K562 (cell line): ENCODE results near the gene CNOT6. TPM values are rescaled to one million over a fixed set of nuclear protein-coding genes. Genes with fewer than 3 reads are reported as not detected.

ENCODE experiments used
- ARID2 ChIP-seq: fragments of 450-650 bp; IDR thresholded peaks from 2 replicates; pipeline ENCODE4 v1.6.1; 2017; ENCODE audit warnings: antibody characterized with exemption, mild to moderate bottlenecking
- CBFA2T2 ChIP-seq: fragments of 450-650 bp; conservative IDR thresholded peaks from 2 replicates; pipeline ENCODE4 v1.6.1; 2017; ENCODE audit warnings: mild to moderate bottlenecking
- CBFA2T3 ChIP-seq: fragments of 450-650 bp; IDR thresholded peaks from 2 replicates; pipeline ENCODE4 v1.6.1; 2017
- CBX1 ChIP-seq: sonication (generic); IDR thresholded peaks from 2 replicates; pipeline ENCODE4 v1.6.1; 2016; ENCODE audit warnings: antibody characterized with exemption, low read depth, mild to moderate bottlenecking
- GTF2F1 ChIP-seq: IDR thresholded peaks from 2 replicates; pipeline ENCODE4 v1.6.1; 2011; ENCODE audit warnings: low read depth, low read length, improper control_type of control experiment
- HDAC3 ChIP-seq: fragments of 450-650 bp; IDR thresholded peaks from 2 replicates; pipeline ENCODE4 v1.6.1; 2018; ENCODE audit warnings: borderline replicate concordance, mild to moderate bottlenecking, moderate library complexity; ENCODE audit not compliant: partially characterized antibody
- JUN ChIP-seq, 2 experiments: sonication (generic) in 1 of 2; formaldehyde crosslinking in 1 of 2; IDR thresholded peaks; 2 replicates each; pipeline versions ENCODE4 v1.6.1 to v1.8.0; 2012 to 2022; ENCODE audit warnings: borderline replicate concordance in 2 of 2, mild to moderate bottlenecking in 2 of 2, improper control_type of control experiment in 1 of 2, low read depth in 1 of 2, low read length in 1 of 2, missing genetic modification reagents in 1 of 2
- NCOA2 ChIP-seq, 2 experiments: fragments of 450-650 bp; IDR thresholded peaks; 2 replicates each; pipeline ENCODE4 v1.6.1; 2018; ENCODE audit warnings: mild to moderate bottlenecking in 2 of 2, moderate library complexity in 1 of 2; ENCODE audit not compliant: partially characterized antibody in 2 of 2
- NONO ChIP-seq, 2 experiments: fragments of 200-400 bp in 1 of 2; fragments of 450-650 bp in 1 of 2; formaldehyde crosslinking in 1 of 2; IDR thresholded peaks; 2 replicates each; pipeline ENCODE4 v1.6.1; 2017; ENCODE audit warnings: low read depth in 2 of 2, mild to moderate bottlenecking in 2 of 2, moderate library complexity in 2 of 2, low read length in 1 of 2
- NR2F6 ChIP-seq: fragments of 450-650 bp; formaldehyde crosslinking; IDR thresholded peaks from 2 replicates; pipeline ENCODE4 v1.4.0; 2020; ENCODE audit warnings: mild to moderate bottlenecking
- POLR2AphosphoS5 ChIP-seq: IDR thresholded peaks from 2 replicates; pipeline ENCODE4 v1.6.1; 2011; ENCODE audit warnings: mild to moderate bottlenecking, low read depth, low read length, moderate library complexity; ENCODE audit not compliant: control insufficient read depth, insufficient read depth
- POLR2H ChIP-seq: IDR thresholded peaks from 2 replicates; pipeline ENCODE4 v1.6.1; 2016; ENCODE audit warnings: missing genetic modification characterization, low read depth, mild to moderate bottlenecking, control low read depth, missing compliant biosample characterization, moderate library complexity
- TEAD1 ChIP-seq, 2 experiments: fragments of 450-650 bp in 1 of 2; sonication (generic) in 1 of 2; formaldehyde crosslinking; IDR thresholded peaks; 2 replicates each; pipeline versions ENCODE4 v1.4.0 to v1.8.0; 2020 to 2022; ENCODE audit warnings: mild to moderate bottlenecking in 2 of 2, missing genetic modification reagents in 1 of 2
- ZBED1 ChIP-seq: IDR thresholded peaks from 2 replicates; pipeline ENCODE4 v1.6.1; 2014
- ZNF175 ChIP-seq: fragments of 200-800 bp; sonication (Bioruptor generic); IDR thresholded peaks from 2 replicates; pipeline ENCODE4 v1.6.1; 2016; ENCODE audit warnings: low read depth, mild to moderate bottlenecking, missing genetic modification characterization, missing compliant biosample characterization
- ZNF263 ChIP-seq: sonication (generic); formaldehyde crosslinking; IDR thresholded peaks from 2 replicates; pipeline ENCODE4 v1.8.0; 2022; ENCODE audit warnings: mild to moderate bottlenecking, missing genetic modification reagents, borderline replicate concordance
- polyA plus RNA-seq, 8 experiments: library from polyadenylated mRNA; depleted of rRNA in 4 of 8; stranded (reverse) in 5 of 8; unstranded in 3 of 8; fragments of >200 nt; fragmentation: Nextera tagmentation in 2 of 8; fragmentation: Illumina TruSeq in 1 of 8; extraction: Ambion mirVana in 2 of 8; extraction: Trizol in 1 of 8; gene quantifications; 2 replicates each; pipeline versions ENCODE4 v1.2.1 to v1.2.3, GENCODE V29; 2011 to 2014; ENCODE audit warnings: inconsistent platforms in 1 of 8, missing spikeins in 1 of 8
- total RNA-seq, 7 experiments: library from RNA; depleted of rRNA in 6 of 7; stranded (reverse); fragments of >200 nt in 6 of 7; fragmentation: Illumina TruSeq in 2 of 7; extraction: Trizol in 2 of 7; gene quantifications; 2 replicates each; pipeline versions ENCODE4 v1.2.1 to v1.2.3, GENCODE V29; 2011 to 2021; ENCODE audit warnings: low replicate concordance in 1 of 7
- TF ChIP-seq, protein P1 (sequence below), 2 experiments: IDR thresholded peaks; 2 replicates each; pipeline ENCODE4 v1.6.1; 2012; ENCODE audit warnings: improper control_type of control experiment in 2 of 2, low read depth in 2 of 2, low read length in 2 of 2, borderline replicate concordance in 1 of 2
- TF ChIP-seq, protein P2 (sequence below), 2 experiments: fragments of 450-650 bp; IDR thresholded peaks; 2 replicates each; pipeline ENCODE4 v1.6.1; 2018; ENCODE audit warnings: mild to moderate bottlenecking in 2 of 2, low read depth in 1 of 2; ENCODE audit not compliant: partially characterized antibody in 2 of 2
- TF ChIP-seq, protein P3 (sequence below): IDR thresholded peaks from 2 replicates; pipeline ENCODE4 v1.6.1; 2014; ENCODE audit warnings: antibody characterized with exemption

Gene CNOT6
- total and polyA plus RNA-seq, 9 of the 15 experiments (the other 6 are each of a cell fraction or from before 2014, with no cell fraction given): 4.9 to 32.4 (median 14.0) TPM

DNA sequence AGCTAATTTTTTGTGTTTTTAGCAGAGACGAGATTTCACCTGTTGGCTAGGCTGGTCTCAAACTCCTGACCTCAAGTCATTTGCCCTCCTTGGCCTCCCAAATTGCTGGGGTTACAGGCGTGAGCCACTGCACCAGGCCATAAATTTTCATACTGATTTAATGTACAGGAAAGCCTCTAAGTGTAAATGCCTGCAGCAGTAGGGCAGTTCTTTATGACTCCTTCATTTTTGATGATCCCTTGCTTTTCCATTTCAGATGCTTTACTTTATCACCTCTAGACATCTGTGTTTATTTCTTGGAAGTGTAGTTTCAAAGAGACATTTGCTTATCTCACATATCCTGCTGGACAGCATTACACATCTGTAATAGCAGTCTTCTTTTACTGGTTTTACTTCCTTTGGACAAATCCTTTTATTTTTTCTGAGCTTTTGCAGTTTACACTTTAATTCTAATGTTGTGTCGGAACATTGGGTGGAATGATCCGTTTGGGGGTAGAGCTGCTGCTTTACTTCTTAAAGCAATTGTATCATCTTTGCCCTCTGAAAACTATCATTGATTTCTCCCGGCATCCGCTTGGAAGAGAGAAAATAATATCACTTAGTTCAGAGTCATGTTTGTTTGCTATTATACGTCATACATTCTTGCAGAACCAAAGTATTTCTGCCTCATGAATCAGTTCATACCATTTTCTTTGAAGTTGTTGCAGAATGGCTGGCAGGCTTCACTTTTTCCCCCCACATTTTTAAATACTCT, 61.2 kb downstream of the CNOT6 start (continued):
- peak; percentile 28; the same call in 1 of the 2 replicates for TF ChIP-seq POLR2H (tag)
- peak; percentile 98 for TF ChIP-seq CBFA2T2
- TF ChIP-seq ZNF263 (CRISPR knock-in tag): no peak
- peak; percentile 76 for TF ChIP-seq POLR2AphosphoS5
- TF ChIP-seq CBFA2T3: peak; percentile 99
- no peak for TF ChIP-seq GTF2F1
- TF ChIP-seq ZNF175: peak; percentile 89
- 0 out of 2 replicates have a peak, but pooled peaks have one; percentile 21 for TF ChIP-seq ARID2
- TF ChIP-seq NONO (IDR thresholded peaks at IDR 0.05; ENCODE audit: low read depth in 2 of 2, low read length in 1 of 2): peak in 1 of 2 experiments; percentile 79; a peak in 1 of 4 replicates
- TF ChIP-seq, protein P1, sequence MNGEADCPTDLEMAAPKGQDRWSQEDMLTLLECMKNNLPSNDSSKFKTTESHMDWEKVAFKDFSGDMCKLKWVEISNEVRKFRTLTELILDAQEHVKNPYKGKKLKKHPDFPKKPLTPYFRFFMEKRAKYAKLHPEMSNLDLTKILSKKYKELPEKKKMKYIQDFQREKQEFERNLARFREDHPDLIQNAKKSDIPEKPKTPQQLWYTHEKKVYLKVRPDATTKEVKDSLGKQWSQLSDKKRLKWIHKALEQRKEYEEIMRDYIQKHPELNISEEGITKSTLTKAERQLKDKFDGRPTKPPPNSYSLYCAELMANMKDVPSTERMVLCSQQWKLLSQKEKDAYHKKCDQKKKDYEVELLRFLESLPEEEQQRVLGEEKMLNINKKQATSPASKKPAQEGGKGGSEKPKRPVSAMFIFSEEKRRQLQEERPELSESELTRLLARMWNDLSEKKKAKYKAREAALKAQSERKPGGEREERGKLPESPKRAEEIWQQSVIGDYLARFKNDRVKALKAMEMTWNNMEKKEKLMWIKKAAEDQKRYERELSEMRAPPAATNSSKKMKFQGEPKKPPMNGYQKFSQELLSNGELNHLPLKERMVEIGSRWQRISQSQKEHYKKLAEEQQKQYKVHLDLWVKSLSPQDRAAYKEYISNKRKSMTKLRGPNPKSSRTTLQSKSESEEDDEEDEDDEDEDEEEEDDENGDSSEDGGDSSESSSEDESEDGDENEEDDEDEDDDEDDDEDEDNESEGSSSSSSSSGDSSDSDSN (IDR thresholded peaks at IDR 0.05; ENCODE audit: borderline replicate concordance in 1 of 2, low read depth in 2 of 2, low read length in 2 of 2): no peak
- TF ChIP-seq NR2F6 (CRISPR knock-in tag): no peak
- TF ChIP-seq TEAD1 (CRISPR knock-in tag; IDR thresholded peaks at IDR 0.05): no peak; a peak in 1 of 4 replicates
- TF ChIP-seq, protein P2, sequence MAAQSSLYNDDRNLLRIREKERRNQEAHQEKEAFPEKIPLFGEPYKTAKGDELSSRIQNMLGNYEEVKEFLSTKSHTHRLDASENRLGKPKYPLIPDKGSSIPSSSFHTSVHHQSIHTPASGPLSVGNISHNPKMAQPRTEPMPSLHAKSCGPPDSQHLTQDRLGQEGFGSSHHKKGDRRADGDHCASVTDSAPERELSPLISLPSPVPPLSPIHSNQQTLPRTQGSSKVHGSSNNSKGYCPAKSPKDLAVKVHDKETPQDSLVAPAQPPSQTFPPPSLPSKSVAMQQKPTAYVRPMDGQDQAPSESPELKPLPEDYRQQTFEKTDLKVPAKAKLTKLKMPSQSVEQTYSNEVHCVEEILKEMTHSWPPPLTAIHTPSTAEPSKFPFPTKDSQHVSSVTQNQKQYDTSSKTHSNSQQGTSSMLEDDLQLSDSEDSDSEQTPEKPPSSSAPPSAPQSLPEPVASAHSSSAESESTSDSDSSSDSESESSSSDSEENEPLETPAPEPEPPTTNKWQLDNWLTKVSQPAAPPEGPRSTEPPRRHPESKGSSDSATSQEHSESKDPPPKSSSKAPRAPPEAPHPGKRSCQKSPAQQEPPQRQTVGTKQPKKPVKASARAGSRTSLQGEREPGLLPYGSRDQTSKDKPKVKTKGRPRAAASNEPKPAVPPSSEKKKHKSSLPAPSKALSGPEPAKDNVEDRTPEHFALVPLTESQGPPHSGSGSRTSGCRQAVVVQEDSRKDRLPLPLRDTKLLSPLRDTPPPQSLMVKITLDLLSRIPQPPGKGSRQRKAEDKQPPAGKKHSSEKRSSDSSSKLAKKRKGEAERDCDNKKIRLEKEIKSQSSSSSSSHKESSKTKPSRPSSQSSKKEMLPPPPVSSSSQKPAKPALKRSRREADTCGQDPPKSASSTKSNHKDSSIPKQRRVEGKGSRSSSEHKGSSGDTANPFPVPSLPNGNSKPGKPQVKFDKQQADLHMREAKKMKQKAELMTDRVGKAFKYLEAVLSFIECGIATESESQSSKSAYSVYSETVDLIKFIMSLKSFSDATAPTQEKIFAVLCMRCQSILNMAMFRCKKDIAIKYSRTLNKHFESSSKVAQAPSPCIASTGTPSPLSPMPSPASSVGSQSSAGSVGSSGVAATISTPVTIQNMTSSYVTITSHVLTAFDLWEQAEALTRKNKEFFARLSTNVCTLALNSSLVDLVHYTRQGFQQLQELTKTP (IDR thresholded peaks at IDR 0.05; ENCODE audit: low read depth in 1 of 2, partially characterized antibody in 2 of 2): peak; percentile 31 to 94
- TF ChIP-seq NCOA2 (IDR thresholded peaks at IDR 0.05; ENCODE audit: partially characterized antibody in 2 of 2): peak; percentile 54 to 96
- 0 out of 2 replicates have a peak, but pooled peaks have one; percentile 30 for TF ChIP-seq JUN (IDR thresholded peaks at IDR 0.05; ENCODE audit: borderline replicate concordance, low read depth, low read length)
- no peak for TF ChIP-seq JUN (CRISPR knock-in tag; IDR thresholded peaks at IDR 0.05; ENCODE audit: borderline replicate concordance)
- TF ChIP-seq HDAC3: peak; percentile 96
- TF ChIP-seq CBX1: no peak
- peak; percentile 68; the same call in 1 of the 2 replicates for TF ChIP-seq ZBED1
- TF ChIP-seq, protein P3, sequence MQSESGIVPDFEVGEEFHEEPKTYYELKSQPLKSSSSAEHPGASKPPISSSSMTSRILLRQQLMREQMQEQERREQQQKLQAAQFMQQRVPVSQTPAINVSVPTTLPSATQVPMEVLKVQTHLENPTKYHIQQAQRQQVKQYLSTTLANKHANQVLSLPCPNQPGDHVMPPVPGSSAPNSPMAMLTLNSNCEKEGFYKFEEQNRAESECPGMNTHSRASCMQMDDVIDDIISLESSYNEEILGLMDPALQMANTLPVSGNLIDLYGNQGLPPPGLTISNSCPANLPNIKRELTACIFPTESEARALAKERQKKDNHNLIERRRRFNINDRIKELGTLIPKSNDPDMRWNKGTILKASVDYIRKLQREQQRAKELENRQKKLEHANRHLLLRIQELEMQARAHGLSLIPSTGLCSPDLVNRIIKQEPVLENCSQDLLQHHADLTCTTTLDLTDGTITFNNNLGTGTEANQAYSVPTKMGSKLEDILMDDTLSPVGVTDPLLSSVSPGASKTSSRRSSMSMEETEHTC: 0 out of 2 replicates have a peak, but pooled peaks have one; percentile 57
